Left ventricle myocardium inferior (tissue), 1 donor: ENCODE results near the gene MOB3B. TPM values are rescaled to one million over a fixed set of nuclear protein-coding genes. Genes with fewer than 3 reads are reported as not detected.

Experiments used
- DNase-seq: peaks from one replicate; pipeline ENCODE4 v3.0.0-alpha.2; 2020
- H3K27ac ChIP-seq: fragments of 200-600 bp; replicated peaks from 2 replicates; pipeline ENCODE4 v1.8.0; 2021
- H3K27me3 ChIP-seq: fragments of 200-600 bp; 2 replicates; pipeline ENCODE4 v1.8.0; 2021; ENCODE audit warnings: low read depth
- H3K36me3 ChIP-seq: fragments of 200-600 bp; 2 replicates; pipeline ENCODE4 v1.8.0; 2021
- H3K4me1 ChIP-seq: fragments of 200-600 bp; 2 replicates; pipeline ENCODE4 v1.8.0; 2021
- H3K4me3 ChIP-seq: fragments of 200-600 bp; 2 replicates; pipeline ENCODE4 v1.8.0; 2021; ENCODE audit warnings: mild to moderate bottlenecking, moderate library complexity
- H3K9me3 ChIP-seq: fragments of 200-600 bp; replicated peaks from 2 replicates; pipeline ENCODE4 v1.8.0; 2021
- intact Hi-C: fragments of 100-400 bp; cut with micrococcal nuclease; formaldehyde crosslinking; loops from one replicate; pipeline ENCODE4 v1.11.0; 2022
- total RNA-seq: library from RNA; stranded (reverse); fragmentation: NEBNext Ultra II Directional; extraction: Animal tissue kit (Norgen Biotek cat#: 25700); gene quantifications from one replicate; pipeline ENCODE4 v1.2.1, GENCODE V29; 2021
- TF ChIP-seq, protein P1 (sequence below): fragments of 200-600 bp; IDR thresholded peaks from 2 replicates; pipeline ENCODE4 v1.8.0; 2021; ENCODE audit warnings: antibody characterized with exemption, mild to moderate bottlenecking, borderline replicate concordance
- donor health status: DM: no; HTN: yes; CAD: no; lungs with severe emphysema.

The MOB3B gene
- total RNA-seq, 1 donor from 2014 or later: 2.1 TPM

DNA sequence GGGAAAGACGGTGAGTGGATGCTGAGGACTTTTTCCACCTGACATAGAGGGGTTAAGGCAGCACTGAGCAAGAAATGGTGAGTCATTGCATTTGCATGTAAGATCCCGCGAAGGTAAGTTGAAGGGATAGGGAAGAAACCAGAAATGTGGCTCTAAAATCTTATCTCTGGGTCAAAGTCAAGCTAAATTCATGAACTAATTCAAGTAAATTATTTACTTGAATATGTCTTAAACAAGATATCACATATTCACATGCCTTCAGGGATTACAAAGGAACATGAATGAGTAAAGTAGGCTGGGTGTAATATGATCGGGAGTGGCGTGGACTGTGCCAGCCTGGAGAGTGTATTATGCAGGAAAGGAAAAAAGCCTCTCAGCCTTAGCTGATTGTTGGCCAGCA lies 158.2 kb downstream of the MOB3B start:
- Histone ChIP-seq H3K4me1 (peaks cover 12% of the 10 kb centered on the region), H3K4me3 (no peak overlapping the region), H3K36me3 (no peaks in the 10 kb centered on the region), H3K27me3 (no peaks in the 10 kb centered on the region), H3K9me3 (no peaks in the 10 kb centered on the region), H3K27ac (no peak overlapping the region)
- TF ChIP-seq, protein P1, sequence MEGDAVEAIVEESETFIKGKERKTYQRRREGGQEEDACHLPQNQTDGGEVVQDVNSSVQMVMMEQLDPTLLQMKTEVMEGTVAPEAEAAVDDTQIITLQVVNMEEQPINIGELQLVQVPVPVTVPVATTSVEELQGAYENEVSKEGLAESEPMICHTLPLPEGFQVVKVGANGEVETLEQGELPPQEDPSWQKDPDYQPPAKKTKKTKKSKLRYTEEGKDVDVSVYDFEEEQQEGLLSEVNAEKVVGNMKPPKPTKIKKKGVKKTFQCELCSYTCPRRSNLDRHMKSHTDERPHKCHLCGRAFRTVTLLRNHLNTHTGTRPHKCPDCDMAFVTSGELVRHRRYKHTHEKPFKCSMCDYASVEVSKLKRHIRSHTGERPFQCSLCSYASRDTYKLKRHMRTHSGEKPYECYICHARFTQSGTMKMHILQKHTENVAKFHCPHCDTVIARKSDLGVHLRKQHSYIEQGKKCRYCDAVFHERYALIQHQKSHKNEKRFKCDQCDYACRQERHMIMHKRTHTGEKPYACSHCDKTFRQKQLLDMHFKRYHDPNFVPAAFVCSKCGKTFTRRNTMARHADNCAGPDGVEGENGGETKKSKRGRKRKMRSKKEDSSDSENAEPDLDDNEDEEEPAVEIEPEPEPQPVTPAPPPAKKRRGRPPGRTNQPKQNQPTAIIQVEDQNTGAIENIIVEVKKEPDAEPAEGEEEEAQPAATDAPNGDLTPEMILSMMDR: no peak
- intact Hi-C loops: no loop called here
- no peak for DNase-seq

DNA sequence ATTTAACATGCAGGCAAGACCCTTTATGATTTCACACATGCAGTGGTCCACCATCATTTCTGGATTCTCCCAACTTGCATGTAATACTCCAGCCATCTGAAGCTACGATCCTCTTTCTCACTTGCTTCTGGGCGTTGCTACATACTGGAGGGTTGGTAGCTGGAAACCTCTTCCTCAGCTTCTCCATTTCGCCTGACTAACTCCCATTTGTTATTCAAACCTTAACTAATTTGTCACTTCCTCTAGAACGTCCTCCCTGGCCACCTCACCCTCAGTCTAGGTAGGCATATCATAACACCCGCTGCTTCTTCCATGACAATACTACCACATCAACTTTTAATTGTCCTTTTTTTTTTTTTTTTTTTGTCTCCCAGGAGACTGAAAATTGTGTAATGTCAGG lies 160.0 kb downstream of the MOB3B start:
- intact Hi-C loops: no loop called here
- H3K27ac ChIP-seq: no peak overlapping the region

DNA sequence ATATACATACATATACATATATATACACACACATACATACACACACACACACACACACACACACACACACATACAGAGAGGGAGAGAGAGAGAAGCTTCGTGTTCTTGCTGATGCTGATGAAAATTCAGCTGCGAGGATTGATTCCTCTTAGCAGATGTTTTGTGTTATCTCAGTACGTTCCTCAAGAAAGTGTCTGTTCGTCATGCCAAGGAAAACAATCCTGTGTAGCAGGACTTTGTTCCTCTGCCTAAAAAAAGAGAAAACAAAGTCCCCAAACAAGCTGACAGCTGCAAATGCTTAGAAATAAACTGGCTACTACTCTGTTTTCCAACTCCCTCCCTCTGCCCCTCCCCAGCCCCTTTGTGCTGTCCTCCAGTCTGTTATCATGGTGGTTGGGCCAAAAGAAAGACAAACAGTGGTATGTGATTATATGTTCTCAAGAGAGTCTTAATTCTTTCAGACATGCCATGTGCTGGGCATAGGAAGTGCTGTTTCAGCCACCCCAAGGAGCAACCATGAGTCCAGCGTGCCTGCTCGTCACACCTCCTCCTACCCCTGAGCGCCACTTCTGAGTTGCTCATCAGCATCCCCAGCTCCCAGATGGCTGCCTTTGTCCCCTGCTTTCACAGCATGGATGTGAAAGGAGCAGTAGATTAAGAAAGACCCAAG lies 161.2 kb downstream of the MOB3B start:
- peak; percentile 27 for DNase-seq
- intact Hi-C loops: no loop called here
- TF ChIP-seq, protein P1: no peak
- Histone ChIP-seq H3K27ac (peak overlapping the region; percentile 27), H3K4me3 (no peak overlapping the region), H3K27me3 (no peaks in the 10 kb centered on the region), H3K4me1 (peaks cover 12% of the 10 kb centered on the region), H3K36me3 (no peaks in the 10 kb centered on the region), H3K9me3 (no peaks in the 10 kb centered on the region)

More for the DNA sequence above, 160.0 kb downstream of the MOB3B start:
- TF ChIP-seq, protein P1: no peak
- Histone ChIP-seq H3K4me3 (no peak overlapping the region), H3K27me3 (no peaks in the 10 kb centered on the region), H3K36me3 (no peaks in the 10 kb centered on the region), H3K4me1 (peaks cover 12% of the 10 kb centered on the region), H3K9me3 (no peaks in the 10 kb centered on the region)
- no peak for DNase-seq

DNA sequence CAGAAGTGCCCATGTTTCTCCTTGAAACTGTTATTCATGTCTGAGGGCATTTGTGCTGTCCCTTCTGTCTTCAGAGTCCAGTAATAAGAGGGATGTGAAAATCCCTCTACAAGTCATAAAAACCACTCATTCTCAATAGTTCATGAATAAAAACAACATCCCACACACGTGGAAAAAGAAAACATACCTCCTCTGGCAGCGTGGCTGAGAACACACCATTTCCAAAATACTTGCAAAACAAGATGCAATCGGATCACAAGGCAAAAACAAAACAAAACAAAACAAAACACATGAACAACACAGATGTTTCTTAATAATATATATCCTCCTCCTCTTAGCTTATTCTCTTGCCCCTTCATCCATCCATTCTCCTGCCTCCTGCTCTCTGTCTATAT lies 161.7 kb downstream of the MOB3B start:
- intact Hi-C loops: no loop called here
- no peaks in the 10 kb centered on the region for H3K9me3 ChIP-seq
- no peak overlapping the region for H3K27ac ChIP-seq
- H3K36me3 ChIP-seq: no peaks in the 10 kb centered on the region
- H3K4me1 ChIP-seq: peaks cover 12% of the 10 kb centered on the region
- TF ChIP-seq, protein P1: no peak
- DNase-seq: no peak
- no peak overlapping the region for H3K4me3 ChIP-seq
- no peaks in the 10 kb centered on the region for H3K27me3 ChIP-seq

DNA sequence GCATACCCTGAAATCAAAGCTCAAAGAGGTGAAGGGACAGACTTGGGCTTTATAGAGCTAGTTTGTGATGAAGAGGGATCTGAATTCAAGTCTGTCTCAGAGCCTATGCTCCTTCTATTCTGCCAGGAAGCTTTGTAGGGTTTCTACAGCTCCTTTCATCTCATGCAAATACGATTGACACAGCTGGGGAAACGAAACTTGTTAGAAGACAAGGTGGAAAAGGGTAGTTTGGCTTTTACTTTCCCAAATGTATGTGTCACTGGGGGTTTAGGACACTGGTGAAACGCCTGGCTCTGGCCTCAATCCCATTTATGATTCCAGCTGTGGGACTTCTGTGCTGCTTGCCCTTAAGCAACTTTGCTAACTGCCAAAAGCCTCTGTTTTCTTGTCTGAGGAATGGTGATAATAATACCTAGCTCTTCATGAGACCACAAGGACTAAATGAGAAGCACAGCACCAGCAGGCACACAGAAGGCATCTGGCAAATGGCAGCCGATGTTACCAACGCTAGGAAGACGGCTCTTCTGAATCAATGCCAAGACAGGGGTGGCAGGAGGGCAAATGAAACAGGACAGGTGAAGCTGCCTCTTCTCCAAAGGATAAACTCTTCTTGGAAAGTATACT lies 162.3 kb downstream of the MOB3B start:
- DNase-seq: no peak
- H3K9me3 ChIP-seq: no peaks in the 10 kb centered on the region
- H3K36me3 ChIP-seq: no peaks in the 10 kb centered on the region
- H3K4me1 ChIP-seq: peaks cover 12% of the 10 kb centered on the region
- TF ChIP-seq, protein P1: no peak
- H3K27me3 ChIP-seq: no peaks in the 10 kb centered on the region
- no peak overlapping the region for H3K27ac ChIP-seq
- no peak overlapping the region for H3K4me3 ChIP-seq
- intact Hi-C loops: no loop called here
